Fibroblast of lung (primary cell): ENCODE measurements around the gene TMPRSS9. TPM values are rescaled to one million over a fixed set of nuclear protein-coding genes. Genes with fewer than 3 reads are reported as not detected.

Experiments
- DNase-seq, 2 donors: peaks; one replicate each; pipeline versions ENCODE4 v3.0.0 to v3.0.0-alpha.2; 2010; ENCODE audit warnings: low read depth in 2 of 2
- H2AFZ ChIP-seq: 2 replicates; pipeline ENCODE4 v1.5.1; 2012; ENCODE audit warnings: low read length, control low read depth, inconsistent platforms
- H3K27ac ChIP-seq: 2 replicates; pipeline ENCODE4 v1.5.1; 2011; ENCODE audit warnings: low read length, control low read depth; ENCODE audit not compliant: insufficient read depth
- H3K27me3 ChIP-seq: 2 replicates; pipeline ENCODE4 v1.5.1; 2011; ENCODE audit warnings: mild to moderate bottlenecking, low read length; ENCODE audit not compliant: control insufficient read depth, insufficient read depth
- H3K36me3 ChIP-seq: 2 replicates; pipeline ENCODE4 v1.5.1; 2011; ENCODE audit warnings: low read length; ENCODE audit not compliant: control insufficient read depth, insufficient read depth
- H3K4me1 ChIP-seq: 2 replicates; pipeline ENCODE4 v1.5.1; 2011; ENCODE audit warnings: low read length; ENCODE audit not compliant: control insufficient read depth, insufficient read depth; ENCODE audit errors: extremely low read depth
- H3K4me2 ChIP-seq: 2 replicates; pipeline ENCODE4 v1.5.1; 2011; ENCODE audit warnings: low read length, control low read depth; ENCODE audit not compliant: insufficient read depth; ENCODE audit errors: extremely low read depth
- H3K4me3 ChIP-seq, 4 experiments: fragments of 200-600 bp in 1 of 4; sonication (generic) in 1 of 4; replicated peaks in 1 of 4; 2 replicates each; pipeline ENCODE4 v1.5.1; 2011 to 2016; ENCODE audit warnings: low read length in 4 of 4, low read depth in 3 of 4, mild to moderate bottlenecking in 3 of 4, control low read depth in 2 of 4, inconsistent platforms in 1 of 4, mixed read lengths in 1 of 4; ENCODE audit not compliant: insufficient read depth in 1 of 4; ENCODE audit errors: control extremely low read depth in 1 of 4
- H3K79me2 ChIP-seq: 2 replicates; pipeline ENCODE4 v1.5.1; 2012; ENCODE audit warnings: mild to moderate bottlenecking, low read length, inconsistent platforms; ENCODE audit not compliant: control insufficient read depth, insufficient read depth
- H3K9ac ChIP-seq: 2 replicates; pipeline ENCODE4 v1.5.1; 2011; ENCODE audit warnings: mild to moderate bottlenecking, low read length, control low read depth; ENCODE audit not compliant: insufficient read depth
- H3K9me3 ChIP-seq: 2 replicates; pipeline ENCODE4 v1.5.1; 2012; ENCODE audit warnings: low read depth, low read length; ENCODE audit not compliant: control insufficient read depth, insufficient read depth
- H4K20me1 ChIP-seq: 2 replicates; pipeline ENCODE4 v1.5.1; 2011; ENCODE audit warnings: low read length; ENCODE audit not compliant: control insufficient read depth, insufficient read depth; ENCODE audit errors: extremely low read depth
- CTCF ChIP-seq, 2 donors: IDR thresholded peaks in 1 of 2; conservative IDR thresholded peaks in 1 of 2; 1 replicate in 1 of 2; 2 replicates in 1 of 2; pipeline ENCODE4 v1.5.1; 2011 to 2012; ENCODE audit warnings: low read length in 2 of 2, control low read depth in 1 of 2, inconsistent platforms in 1 of 2, low read depth in 1 of 2, mild to moderate bottlenecking in 1 of 2
- EZH2 ChIP-seq: IDR thresholded peaks from 2 replicates; pipeline ENCODE4 v1.5.1; 2012; ENCODE audit warnings: low read length, control low read depth, mild to moderate bottlenecking; ENCODE audit errors: missing control alignments
- polyA plus RNA-seq, 2 donors: library from polyadenylated mRNA; depleted of rRNA in 1 of 2; stranded (reverse) in 1 of 2; unstranded in 1 of 2; fragments of >200 nt; gene quantifications; 2 replicates each; pipeline ENCODE4 v1.2.1, GENCODE V29; 2011 to 2012; ENCODE audit warnings: missing spikeins in 1 of 2
- total RNA-seq: library from RNA; depleted of rRNA; stranded (reverse); fragments of >200 nt; gene quantifications from 2 replicates; pipeline ENCODE4 v1.2.1, GENCODE V29; 2014

TMPRSS9 gene
- total and polyA plus RNA-seq, 2 donors (not counting 1 experiment from before 2014, with no cell fraction given), result not detected

DNA sequence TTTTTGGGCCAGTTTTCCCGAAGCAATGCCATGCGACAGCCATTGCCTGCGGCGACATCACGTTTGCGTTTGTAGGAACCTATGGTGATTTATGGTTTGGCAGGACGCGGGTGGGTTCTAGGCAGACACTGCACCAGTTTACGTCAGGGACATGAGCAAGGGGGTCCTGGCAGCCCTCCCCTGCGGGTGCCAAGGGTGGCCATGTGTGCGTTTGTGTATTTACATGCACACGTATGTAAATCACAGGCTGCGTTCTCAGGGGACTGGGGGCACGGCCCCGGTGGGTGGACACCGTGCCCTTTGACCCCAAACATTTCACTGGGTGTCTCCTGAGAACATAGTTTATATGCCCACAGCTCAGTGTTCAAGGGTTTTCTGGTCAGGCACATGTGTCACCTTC, 9.4 kb upstream of the TMPRSS9 start:
- H3K79me2 ChIP-seq, result no peaks in the 10 kb centered on the region
- no peak overlapping the region for H2AFZ ChIP-seq
- no peaks in the 10 kb centered on the region for H3K27me3 ChIP-seq
- H4K20me1 ChIP-seq, result no peaks in the 10 kb centered on the region
- no peak overlapping the region for H3K4me2 ChIP-seq
- peaks cover 8% of the 10 kb centered on the region for H3K36me3 ChIP-seq
- no peak overlapping the region for H3K4me3 ChIP-seq
- no peak overlapping the region for H3K27ac ChIP-seq
- H3K9me3 ChIP-seq, result no peaks in the 10 kb centered on the region
- no peak for DNase-seq
- H3K4me1 ChIP-seq, result no peaks in the 10 kb centered on the region
- no peak overlapping the region for H3K9ac ChIP-seq
- TF ChIP-seq CTCF (conservative IDR thresholded peaks at IDR 0.05 in 1 of 2, IDR thresholded peaks at IDR 0.05 in 1 of 2; ENCODE audit: low read depth in 1 of 2, low read length in 2 of 2) (no peak), EZH2 (no peak)

DNA sequence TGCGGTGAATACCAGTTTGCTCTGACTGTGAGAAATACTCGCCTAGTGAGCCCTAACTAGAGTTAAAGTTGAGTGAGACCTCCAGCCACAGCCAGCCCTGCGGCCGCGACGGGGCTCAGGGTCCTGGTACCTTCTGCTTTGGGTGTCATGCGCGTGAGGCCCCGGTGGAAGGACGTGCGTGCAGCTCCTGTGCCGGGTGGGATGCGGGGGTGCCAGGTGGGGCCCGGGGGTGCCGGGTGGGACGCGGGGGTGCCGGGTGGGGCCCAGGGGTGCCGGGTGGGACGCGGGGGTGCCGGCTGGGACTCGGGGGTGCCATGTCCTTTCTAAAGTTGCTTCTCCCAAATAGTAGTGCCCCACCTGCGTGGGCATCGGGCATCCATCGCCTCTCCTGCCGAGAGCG, 8.5 kb upstream of the TMPRSS9 start:
- DNase-seq, result no peak
- Histone ChIP-seq H3K36me3 (peaks cover 8% of the 10 kb centered on the region), H3K4me2 (no peak overlapping the region), H3K4me3 (no peak overlapping the region), H3K27ac (no peak overlapping the region), H3K9me3 (no peaks in the 10 kb centered on the region), H2AFZ (no peak overlapping the region), H3K4me1 (no peaks in the 10 kb centered on the region), H4K20me1 (no peaks in the 10 kb centered on the region), H3K9ac (no peak overlapping the region), H3K79me2 (no peaks in the 10 kb centered on the region), H3K27me3 (no peaks in the 10 kb centered on the region)
- TF ChIP-seq EZH2, result no peak
- TF ChIP-seq CTCF (conservative IDR thresholded peaks at IDR 0.05 in 1 of 2, IDR thresholded peaks at IDR 0.05 in 1 of 2; ENCODE audit: low read depth in 1 of 2, low read length in 2 of 2), result no peak

DNA sequence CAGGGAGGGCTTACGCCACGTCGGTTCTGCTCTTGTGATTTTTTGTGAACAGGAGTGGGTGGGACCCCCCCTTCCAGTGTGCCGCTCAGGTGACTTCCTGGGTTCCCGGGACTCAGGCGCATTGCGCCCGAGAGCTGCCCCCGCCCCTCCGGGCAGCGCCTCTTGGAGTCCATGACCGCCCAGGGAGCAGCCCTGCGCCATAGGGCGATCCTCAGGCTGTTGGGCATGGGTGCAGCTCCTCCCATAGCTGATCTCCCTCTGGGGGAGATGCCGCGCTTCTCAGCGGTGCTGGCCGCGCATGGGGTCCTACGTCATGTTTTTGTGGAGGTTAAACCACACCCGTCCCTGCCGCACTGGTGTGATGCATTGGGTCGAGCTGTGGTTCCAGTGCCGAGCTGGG, 7.9 kb upstream of the TMPRSS9 start:
- H3K36me3 ChIP-seq, result peaks cover 8% of the 10 kb centered on the region
- no peak overlapping the region for H3K27ac ChIP-seq
- no peak overlapping the region for H3K4me2 ChIP-seq
- H3K79me2 ChIP-seq, result no peaks in the 10 kb centered on the region
- H3K9me3 ChIP-seq, result no peaks in the 10 kb centered on the region
- no peaks in the 10 kb centered on the region for H3K27me3 ChIP-seq
- H3K9ac ChIP-seq, result no peak overlapping the region
- TF ChIP-seq CTCF (conservative IDR thresholded peaks at IDR 0.05 in 1 of 2, IDR thresholded peaks at IDR 0.05 in 1 of 2; ENCODE audit: low read depth in 1 of 2, low read length in 2 of 2) (no peak), EZH2 (no peak)
- H3K4me1 ChIP-seq, result no peaks in the 10 kb centered on the region
- DNase-seq, result no peak
- H2AFZ ChIP-seq, result no peak overlapping the region
- H3K4me3 ChIP-seq, result no peak overlapping the region
- H4K20me1 ChIP-seq, result no peaks in the 10 kb centered on the region
